Activated CD4-positive, alpha-beta T cell treated with anti-CD3 and anti-CD28 coated beads, Interleukin-10, Interleukin-2, amounts not matched to agents 100 ng/mL and 50 ng/mL, durations not matched to agents 16 hours and 8 hours (primary cell): ENCODE data around the gene SLC6A6.
"Not testable (repeated sequence)": the region's sequence is repeated elsewhere in the genome, so short reads cannot be mapped to it uniquely, and the experiment has no call there.

Source experiments
- DNase-seq: peaks from one replicate; pipeline ENCODE4 v3.0.0-alpha.2; 2020

Gene SLC6A6

DNA sequence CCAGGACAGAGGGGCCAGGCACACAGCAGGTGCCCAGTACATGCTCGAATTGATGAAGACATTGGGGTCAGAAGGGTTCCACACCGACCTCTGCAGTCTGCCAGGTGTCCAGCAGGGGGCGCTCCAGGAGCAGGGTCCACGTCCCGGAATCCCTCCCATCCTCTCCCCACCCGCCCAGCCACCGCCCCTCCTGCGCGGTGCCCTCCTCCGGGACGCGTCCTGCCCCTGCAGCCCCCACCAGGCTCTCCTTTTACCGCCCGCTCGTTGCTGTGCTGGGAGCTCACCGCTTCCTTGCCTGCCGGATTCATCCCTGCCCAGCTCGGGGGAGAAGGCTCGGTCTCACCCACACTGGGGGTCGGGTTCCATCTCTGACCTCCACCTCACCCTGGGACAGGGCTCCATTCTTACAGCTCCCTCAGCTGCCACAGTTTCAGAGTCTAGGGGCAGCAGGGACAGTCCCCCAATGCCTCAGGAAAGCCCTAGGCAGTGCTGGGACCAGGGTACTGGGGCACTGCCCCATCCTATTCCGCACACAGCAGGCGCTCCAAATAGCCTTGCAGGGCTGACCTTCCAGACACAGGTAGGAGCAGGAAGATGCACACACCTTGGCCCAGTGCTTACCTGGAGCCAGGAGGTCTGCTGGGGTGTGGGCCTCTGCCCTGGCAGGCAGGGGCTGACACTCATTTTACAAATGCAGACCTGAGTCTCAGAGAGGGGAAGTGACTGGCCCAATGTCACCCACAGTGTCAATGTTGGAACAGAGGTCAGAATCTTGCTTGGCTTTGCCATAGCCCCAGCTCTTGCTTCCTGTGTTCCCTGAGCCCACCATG is 106.8 kb downstream of the SLC6A6 start:
- DNase-seq, result peak; percentile 77

DNA sequence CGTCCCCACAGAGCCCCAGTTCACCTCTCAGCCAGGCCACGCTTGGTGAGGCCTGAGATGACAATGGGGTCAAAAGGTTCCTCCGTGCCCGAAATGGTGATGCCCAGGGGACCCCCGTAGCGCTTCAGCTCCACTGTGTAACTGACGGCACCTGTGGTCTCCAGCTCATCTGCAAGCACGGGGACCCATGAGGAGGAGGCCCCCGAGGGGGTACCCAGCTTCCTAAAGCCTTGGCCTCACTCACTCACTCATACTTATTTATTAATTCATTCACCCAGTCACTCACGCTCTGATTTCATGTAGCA is 107.3 kb downstream of the SLC6A6 start:
- no peak for DNase-seq

- no peak for DNase-seq
Measured at GRCh38 chr3:14510838-14511622, 108.6 kb downstream of the SLC6A6 start.

- DNase-seq, result no peak
Measured at GRCh38 chr3:14511623-14512280, 109.3 kb downstream of the SLC6A6 start.

DNA sequence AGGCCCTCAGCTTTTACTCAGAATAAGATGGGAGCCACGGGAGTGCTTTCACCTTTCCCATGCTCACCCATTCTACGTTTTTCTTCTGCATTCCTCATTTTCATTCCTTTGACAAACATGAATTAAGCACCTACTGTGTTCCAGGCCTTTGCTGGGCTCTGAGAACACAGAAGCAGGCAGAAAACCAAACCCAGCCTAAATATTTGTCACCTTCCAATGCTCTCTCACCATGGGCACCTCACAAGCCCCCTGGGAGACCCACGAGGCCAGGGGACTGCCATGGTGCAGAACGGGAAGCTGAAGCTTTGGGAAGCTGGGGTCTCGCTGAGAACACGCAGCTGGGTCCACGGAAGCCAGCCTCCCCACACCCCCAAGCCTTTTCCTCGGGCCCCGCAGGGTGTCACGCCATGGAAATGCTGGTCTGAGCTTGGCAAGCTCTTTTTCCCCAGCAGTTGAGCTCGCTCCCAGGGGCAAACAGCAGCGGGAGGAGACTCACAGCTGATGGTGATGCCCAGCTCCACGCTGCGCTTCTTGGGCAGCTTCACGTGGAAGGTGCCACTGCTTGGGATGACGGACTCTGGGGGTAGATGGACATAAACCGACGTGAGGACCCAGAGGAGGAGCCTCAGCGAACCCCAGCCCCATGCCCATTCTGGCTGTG is 110.0 kb downstream of the SLC6A6 start:
- DNase-seq, result no peak

- no peak for DNase-seq
Measured at GRCh38 chr3:14512942-14513327, 110.5 kb downstream of the SLC6A6 start.

GRCh38 chr3:14513566-14514322 is 111.3 kb downstream of the SLC6A6 start:
- no peak for DNase-seq

DNA sequence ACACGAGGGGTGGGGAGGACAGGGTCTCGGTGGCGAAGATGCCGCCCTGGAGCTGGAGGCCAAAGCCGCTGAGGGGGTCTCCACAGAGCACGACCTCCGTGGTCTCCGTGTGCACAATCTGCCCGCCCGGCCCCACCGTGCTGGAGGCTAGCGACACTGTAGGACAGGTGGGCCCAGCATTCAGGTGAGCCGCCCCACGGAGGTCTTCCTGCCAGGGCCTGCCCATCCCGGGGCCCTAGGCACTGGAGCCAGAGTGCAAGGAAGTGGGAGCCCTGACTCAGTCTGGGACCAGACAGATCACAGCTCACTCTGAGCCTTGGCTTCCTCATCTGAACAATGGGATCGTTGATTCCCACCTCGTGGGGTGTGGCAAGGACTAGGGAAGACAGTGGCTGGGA is 111.9 kb downstream of the SLC6A6 start:
- DNase-seq, result no peak

DNA sequence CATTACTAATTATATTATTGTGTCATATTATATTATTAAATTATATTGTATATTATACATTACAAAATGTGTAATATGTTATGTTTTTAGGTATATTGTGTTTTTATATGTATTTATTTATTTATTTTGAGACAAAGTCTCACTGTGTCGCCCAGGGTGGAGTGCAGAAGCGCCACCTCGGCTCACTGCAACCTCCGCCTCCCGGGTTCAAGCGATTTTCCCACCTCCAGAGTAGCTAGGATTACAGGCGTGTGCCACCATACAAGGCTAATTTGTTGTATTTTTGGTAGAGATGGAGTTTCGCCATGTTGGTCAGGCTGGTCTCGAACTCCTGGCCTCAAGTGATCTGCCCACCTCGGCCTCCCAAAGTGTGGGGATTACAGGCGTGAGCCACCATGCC is 113.1 kb downstream of the SLC6A6 start:
- not testable (repeated sequence) for DNase-seq

DNA sequence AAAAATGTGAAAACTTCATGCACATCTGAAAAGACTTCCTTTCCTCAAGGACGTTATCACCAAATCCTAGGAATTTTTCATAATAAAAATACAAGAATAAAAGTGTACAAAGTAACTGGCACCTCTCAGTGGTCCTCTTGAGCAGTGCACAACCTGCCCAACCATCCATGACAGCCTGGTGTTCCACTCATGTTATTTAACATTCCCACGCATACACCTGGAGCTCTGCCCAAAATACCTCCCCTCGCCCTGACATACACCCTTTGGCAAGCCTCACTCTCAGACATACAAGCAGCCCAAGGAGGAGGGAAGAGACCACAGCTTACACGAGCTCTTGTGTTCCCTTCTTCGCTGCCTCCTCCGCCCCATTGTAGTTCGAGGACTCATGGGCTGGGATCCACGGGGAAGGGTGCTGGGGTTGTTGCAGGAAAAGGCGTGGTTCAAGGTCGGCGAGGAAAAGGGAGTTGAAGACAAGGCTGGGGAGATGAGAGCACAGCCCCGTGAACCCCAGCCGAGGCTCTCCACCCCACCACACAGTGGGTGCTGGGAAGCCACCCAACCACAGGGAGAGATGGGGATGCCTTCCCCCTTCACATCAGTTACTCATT is 114.4 kb downstream of the SLC6A6 start:
- no peak for DNase-seq

DNA sequence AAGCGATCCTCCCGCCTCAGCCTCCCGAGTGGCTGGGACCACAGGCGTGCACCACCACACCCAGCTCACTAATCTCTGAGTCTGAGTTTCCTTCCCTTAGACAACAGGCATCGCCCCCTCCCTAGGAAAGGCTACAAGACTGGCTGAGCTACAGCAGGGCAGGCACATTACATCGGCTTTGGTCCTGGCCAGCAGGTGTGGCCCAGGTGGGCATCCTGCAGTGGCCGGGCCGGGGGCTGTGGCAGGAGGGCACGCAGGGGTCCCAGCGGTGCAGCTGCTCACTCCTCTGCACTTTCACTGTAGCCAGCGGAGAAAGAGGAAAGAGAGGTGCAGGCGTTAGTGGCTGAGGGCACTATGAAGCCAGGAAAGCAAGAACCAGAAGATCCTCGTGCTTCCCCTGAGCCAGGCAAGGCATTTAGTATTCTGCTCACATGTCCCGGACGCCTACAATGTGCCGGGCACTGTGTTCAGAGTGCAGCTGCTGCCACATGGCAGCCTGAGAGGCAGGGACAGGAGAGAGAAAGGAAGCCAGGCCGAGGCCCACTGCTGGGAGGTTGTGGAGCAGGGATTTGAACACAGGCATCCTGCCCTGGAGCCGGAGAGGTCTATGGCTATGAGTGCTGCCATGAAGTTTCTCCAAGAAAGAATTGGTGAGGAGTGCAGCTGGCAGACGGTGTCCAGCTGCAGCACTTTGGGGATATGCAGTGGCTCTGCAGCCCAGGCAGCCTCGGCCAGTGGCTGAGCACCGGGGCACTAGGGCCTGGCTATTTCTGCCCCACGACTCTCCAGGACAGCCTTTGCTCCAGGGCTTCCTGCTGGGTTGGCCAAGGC is 115.4 kb downstream of the SLC6A6 start:
- DNase-seq, result no peak

- DNase-seq, result no peak
Measured at GRCh38 chr3:14518432-14518802, 116.0 kb downstream of the SLC6A6 start.

GRCh38 chr3:14518893-14519292 is 116.5 kb downstream of the SLC6A6 start:
- DNase-seq, result no peak

DNA sequence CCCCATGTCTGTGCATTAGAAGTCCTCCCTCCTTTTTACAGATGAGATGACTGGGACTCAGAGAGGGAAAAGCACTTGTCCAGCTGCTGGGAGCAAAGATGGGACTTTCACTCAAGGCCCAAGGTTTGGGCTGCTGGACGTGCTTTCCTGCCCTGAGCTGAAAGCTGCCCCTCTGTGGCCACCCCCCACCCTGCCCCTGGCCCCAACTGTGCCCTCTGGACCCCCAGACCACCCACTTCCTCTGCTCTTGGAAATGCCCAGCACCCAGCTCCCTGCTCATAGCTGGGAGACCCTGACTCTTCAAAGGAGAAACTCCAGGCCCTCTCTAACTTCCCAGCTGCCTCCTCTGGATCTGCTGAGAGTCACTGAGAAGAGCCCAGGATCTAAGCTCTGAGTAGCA is 117.0 kb downstream of the SLC6A6 start:
- DNase-seq, result no peak

GRCh38 chr3:14520149-14520548 is 117.7 kb downstream of the SLC6A6 start:
- DNase-seq, result no peak

DNA sequence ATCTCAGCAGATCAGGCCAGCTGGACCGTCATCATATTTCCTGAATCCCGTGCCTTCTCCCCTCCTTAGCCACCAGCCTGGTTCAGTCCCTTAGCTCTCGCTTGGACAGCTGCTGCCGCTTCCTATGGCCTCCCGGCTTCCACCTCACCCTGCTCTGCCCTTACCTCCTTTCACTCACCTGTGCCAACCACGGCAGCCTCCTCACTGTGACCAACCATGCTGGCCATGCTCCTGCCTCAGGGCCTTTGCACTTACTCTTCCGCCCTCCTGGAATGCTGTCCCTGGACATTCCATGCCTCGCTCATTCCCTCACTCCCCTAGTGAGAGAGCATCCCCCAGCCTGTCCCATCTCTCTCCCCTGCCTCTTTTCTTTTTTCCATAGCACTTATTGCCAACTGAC is 118.6 kb downstream of the SLC6A6 start:
- DNase-seq, result no peak

DNA sequence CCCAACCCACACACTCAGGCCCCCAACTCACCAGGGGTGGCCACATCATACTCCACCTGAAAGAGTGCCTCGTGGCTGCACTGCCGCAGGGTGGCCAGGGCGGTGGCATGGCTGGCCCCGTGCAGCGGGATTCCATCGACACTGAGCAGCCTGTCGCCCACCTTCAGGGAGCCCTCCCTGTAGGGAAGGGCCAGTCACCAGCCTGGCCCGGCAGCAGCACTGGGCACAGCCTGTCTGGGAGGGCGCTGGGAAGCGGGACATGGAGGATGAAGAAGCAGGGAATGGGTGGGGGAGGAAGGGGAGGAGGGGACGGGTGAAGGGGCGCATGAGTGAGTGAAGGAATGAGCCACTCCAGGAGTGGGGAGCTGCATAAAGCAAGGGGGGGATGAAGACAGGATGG is 119.2 kb downstream of the SLC6A6 start:
- DNase-seq, result no peak

DNA sequence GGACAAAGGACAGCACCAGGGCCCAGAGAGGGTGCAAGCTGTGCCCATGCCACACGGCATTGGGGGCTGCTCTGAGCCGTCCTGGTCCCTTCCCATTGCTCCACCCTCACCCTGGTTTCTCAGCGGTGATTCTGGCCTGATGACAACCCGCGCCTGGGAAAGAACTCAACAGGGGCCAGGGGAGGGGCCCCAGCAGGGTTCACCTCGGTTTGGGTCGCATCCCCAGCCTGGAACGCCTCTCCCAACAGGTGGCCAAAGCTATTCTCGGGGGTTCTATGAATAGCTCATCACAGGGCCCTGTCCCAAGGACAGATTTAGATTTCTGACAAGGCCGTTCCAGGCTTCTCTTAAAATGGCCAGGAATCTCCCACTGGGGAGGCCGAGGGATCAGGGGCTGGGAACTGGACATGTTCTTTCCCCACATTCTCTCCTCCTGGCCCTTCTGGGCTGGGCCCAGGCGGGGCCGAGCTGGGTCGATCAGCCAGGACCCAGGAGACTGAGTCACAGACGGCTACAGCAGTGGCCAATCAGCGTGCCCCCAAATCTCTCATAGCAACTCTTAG is 119.8 kb downstream of the SLC6A6 start:
- no peak for DNase-seq

GRCh38 chr3:14522768-14523167 is 120.4 kb downstream of the SLC6A6 start:
- DNase-seq, result no peak

DNA sequence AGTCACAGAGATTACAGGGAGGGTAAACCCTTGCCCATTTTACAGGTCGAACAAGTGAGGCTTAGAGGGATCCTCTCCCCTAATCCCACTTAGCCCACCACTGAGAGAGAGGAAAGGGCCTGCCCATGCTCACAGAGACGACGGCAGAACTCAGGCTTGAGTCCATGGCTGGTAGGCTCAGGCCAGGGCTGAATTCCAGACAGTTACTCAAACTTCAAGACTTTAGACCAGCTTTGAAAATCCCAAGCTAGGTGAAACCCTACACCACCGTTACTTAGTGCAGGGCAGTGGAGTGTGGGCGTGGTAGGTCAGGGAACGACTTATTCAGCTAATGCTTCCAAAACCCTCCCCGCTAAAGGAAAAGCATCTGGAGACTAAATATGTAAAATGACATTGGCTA is 121.4 kb downstream of the SLC6A6 start:
- DNase-seq, result no peak

DNA sequence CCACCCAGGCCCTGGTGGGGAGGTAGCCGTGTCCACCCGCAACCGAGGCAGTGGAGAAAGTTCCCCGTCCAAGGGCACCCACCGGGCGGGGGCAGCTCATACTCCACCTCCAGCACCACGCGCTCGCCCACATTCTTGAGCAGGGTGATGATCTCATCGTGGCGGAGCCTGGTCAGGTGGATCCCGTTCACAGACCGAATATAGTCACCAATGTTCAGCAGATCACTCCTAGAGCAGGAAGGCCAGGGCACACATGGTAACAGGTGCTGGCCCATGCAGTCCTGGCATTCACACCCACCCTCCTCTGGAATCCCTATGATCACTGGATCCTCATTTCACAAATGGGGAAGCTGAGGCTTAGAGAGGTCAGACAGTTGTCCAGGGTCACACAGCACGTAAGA is 121.9 kb downstream of the SLC6A6 start:
- no peak for DNase-seq
